HCEC 1CT (cell line): ENCODE measurements around the gene AOC2.
"Not testable (repeated sequence)": the region's sequence is repeated elsewhere in the genome, so short reads cannot be mapped to it uniquely, and the experiment has no call there.

Experiments used
- DNase-seq: peaks from one replicate; pipeline ENCODE4 v3.0.0-alpha.2; 2017

The AOC2 gene

GRCh38 chr17:42853968-42854790, 9.8 kb downstream of the AOC2 start:
- DNase-seq = no peak

GRCh38 chr17:42855048-42855596, 10.7 kb downstream of the AOC2 start:
- no peak for DNase-seq

GRCh38 chr17:42856093-42856492, 11.7 kb downstream of the AOC2 start:
- not testable (repeated sequence) for DNase-seq

- not testable (repeated sequence) for DNase-seq
Measured at GRCh38 chr17:42856516-42856915, 12.1 kb downstream of the AOC2 start.

DNA sequence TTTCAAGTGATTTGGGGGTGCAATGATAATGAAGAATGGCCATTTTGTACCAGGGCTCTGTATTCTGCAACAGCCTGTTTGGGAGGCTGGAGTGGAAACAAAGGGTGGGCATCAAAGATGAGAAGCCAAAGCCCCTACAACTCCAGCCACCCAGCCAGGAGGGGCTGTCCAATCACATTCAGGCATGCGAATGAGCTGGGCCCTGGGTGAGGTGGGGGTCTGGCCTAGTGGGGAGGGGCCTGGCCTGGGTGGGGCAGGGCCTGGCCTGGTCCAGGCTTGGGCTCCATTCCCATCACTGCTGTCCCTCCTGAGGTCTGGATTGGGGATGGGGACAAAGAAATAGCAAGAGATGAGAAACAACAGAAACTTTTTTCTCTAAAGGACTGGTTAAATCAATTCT, 13.0 kb downstream of the AOC2 start:
- DNase-seq = no peak

DNA sequence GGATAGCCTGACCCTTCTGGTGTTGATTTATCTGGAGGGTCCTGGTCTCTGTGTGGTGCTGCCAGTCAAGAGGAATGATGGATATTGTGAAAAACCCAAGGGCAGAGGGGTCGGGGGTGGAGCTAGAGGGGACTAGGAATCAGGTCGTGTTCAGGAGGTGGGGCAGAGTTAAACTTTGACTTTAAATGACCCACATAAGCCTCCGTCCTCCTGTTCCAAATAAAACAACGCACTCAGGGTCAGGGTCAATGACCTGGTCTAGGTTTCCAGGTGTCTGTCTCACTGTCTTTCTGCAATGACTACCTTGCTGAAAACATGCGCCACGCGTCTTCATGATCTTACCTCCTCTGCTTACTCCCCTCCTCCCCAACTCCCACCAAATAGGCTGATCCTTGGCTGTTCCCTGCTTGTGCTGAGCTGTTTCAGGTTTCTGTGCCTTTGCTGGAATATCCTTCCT, 21.3 kb downstream of the AOC2 start:
- no peak for DNase-seq

DNA sequence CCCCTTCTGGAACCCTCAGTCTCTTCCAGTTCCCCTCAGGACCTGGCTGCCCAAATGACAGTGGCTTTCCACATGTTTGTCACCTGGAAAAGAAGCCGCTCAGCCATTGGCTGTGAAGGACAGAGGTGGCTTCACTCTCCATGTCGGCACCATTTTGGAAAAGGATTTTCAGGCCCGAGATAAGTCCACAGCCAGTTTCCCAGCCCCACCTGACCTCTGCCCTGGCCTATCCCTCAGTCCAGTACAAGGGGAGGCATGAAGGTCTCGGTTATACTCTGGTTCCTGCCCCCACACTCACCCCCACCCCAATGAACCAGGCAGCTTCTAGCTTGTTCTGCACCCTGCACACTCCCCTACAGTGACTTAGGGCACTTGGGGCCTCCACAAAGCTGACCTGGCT, 21.8 kb downstream of the AOC2 start:
- no peak for DNase-seq

- no peak for DNase-seq
Measured at GRCh38 chr17:42866631-42867575, 22.5 kb downstream of the AOC2 start.

- not testable (repeated sequence) for DNase-seq
Measured at GRCh38 chr17:42867694-42868261, 23.4 kb downstream of the AOC2 start.

GRCh38 chr17:42868338-42868737, 24.0 kb downstream of the AOC2 start:
- DNase-seq = no peak

- no peak for DNase-seq
Measured at GRCh38 chr17:42871647-42872046, 27.3 kb downstream of the AOC2 start.

DNA sequence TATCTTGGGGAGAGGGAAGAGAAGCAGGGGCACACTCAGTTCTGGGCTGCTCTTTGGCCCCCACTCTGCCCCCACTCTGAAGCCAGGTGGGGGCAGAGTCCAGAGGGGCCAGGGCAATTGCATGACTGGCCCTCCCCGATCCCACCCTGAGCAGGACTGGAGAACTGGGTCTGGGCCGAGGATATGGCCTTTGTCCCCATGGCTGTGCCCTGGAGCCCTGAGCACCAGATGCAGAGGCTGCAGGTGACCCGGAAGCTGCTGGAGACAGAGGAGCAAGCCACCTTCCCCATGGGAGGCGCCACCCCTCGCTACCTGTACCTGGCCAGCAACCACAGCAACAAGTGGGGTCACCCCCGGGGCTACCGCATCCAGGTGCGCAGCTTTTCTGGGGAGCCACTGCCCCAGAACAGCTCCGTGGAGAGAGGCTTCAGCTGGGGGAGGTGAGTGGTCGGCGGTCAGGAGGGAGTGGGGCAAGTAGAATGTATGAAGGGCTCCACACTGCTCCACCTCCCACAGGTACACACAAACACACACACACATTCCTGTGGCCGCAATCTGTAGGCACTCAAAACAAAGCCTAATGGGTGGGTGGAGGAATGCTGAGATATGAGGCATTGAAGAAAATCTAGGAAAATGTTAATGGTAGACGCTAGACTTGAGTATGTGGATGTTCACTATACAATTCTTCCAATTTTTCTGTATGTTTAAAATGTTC, 28.0 kb downstream of the AOC2 start:
- no peak for DNase-seq

- DNase-seq = no peak
Measured at GRCh38 chr17:42873315-42873714, 28.9 kb downstream of the AOC2 start.

GRCh38 chr17:42873932-42874695, 29.7 kb downstream of the AOC2 start:
- not testable (repeated sequence) for DNase-seq

DNA sequence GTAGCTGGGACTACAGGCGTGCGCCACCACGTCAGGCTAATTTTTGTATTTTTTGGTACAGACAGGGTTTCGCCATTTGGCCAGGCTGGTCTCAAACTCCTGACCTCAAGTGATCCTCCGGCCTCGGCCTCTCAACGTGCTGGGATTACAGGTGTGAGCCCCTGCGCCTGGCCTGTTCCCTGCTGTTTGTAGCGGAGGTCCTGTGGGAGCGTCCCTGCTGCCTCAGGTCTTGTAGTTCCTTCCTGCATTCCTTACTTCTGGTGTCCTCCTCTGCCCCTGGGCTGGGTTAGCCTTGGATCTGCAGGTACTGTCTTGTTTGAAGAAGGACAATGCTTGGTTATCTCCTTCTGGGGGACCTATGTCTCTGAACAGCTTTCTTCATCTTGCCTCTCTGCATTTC, 32.7 kb downstream of the AOC2 start:
- no peak for DNase-seq

DNA sequence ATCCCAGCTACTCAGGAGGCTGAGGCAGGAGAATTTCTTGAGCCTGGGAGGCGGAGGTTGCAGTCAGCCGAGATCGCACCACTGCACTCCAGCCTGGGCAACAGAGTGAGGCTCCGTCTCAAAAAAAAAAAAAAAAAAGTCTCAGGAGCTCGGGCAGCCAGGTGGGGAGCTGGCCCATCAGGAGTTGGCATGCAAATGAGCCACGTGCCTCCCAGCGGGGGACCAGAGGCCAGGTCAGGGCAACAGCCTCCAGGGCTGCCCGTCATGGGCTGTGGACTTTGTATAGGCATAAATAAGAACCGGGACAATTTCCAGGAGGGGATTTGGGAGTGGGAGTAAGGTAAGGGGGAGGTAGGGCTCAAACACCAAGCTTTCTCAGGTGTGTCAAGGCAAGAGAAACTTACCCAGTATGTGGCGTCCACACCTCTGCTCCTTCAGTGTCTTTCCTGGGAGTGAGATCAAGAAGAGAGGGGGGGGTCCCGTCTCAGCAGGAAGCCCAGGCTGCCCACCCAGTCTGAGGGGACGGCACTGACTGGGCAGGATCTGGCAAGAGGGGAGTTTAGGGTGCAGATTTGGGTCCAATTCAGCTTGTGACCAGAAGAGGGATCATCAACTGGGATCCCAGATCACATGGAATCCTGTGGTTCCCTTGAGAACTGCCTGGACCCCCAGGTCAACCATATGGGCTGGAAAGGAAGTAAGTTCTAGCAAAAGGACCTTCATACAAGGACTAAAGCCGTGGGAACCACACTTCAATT, 33.9 kb downstream of the AOC2 start:
- DNase-seq = no peak

DNA sequence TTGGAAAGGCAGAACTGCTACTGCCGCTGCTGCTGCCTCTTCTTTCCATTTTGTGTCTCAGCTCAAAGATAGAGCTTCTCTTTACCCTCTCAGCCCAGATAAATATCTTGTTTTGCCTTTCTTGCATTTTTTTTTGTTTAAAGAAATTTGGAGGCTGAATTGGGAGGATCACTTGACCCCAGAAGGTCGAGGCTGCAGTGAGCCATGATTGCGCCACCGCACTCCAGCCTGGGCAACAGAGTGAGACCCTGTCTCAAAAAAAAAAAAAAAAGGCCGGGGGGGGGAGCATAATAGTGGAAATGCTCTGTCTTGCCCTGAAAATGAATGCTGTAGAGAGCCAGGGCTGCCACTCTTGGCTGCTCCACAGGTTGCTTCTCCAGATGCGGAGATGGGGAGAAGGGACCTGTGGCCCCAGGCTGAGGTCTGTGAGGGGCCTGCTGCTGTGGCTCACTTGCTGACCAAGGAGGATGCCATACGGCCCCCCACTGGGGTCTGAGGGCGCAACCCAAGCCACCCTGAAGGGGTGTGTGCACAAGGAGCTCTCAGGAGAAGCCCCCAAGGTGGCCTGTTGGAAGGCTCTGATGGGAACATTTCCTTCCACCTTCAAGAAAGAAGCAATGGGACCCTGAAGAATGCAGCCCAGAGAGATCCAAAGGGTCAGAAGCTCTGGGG, 34.7 kb downstream of the AOC2 start:
- no peak for DNase-seq

DNA sequence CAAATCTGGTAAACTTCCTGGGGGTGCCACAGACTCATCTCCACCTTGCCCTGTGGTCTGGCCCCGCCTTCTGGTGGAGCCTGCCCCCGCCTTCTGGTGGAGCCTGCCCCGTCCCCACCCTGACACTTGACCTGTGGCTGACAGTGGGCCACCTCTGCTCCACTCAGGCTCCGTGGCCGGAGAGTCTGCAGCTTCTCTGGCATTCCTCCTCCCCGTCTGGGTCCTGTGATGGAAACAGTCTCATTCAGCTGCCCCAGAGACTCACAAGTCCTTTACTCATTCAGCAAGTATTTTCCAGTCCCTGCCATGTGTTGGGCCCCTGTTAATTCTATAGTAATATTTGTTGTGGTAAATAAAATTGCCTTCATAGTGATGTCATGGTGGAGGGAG, 35.2 kb downstream of the AOC2 start:
- DNase-seq = peak; percentile 26

GRCh38 chr17:42880776-42881310, 36.5 kb downstream of the AOC2 start:
- no peak for DNase-seq

- not testable (repeated sequence) for DNase-seq
Measured at GRCh38 chr17:42881706-42882105, 37.3 kb downstream of the AOC2 start.
